GM15510 (cell line): ENCODE data around the gene MLIP.

ENCODE experiments used
- POLR2A ChIP-seq: IDR thresholded peaks from 3 replicates; pipeline ENCODE4 v1.6.1; 2011; ENCODE audit warnings: borderline replicate concordance; ENCODE audit not compliant: insufficient read length; ENCODE audit errors: extremely low read depth

MLIP gene

GRCh38 chr6:54087721-54088120, 23.5 kb upstream of the MLIP start:
- TF ChIP-seq POLR2A = no peak

GRCh38 chr6:54093326-54093948, 17.8 kb upstream of the MLIP start:
- no peak for TF ChIP-seq POLR2A

GRCh38 chr6:54094293-54094692, 16.9 kb upstream of the MLIP start:
- TF ChIP-seq POLR2A = no peak

DNA sequence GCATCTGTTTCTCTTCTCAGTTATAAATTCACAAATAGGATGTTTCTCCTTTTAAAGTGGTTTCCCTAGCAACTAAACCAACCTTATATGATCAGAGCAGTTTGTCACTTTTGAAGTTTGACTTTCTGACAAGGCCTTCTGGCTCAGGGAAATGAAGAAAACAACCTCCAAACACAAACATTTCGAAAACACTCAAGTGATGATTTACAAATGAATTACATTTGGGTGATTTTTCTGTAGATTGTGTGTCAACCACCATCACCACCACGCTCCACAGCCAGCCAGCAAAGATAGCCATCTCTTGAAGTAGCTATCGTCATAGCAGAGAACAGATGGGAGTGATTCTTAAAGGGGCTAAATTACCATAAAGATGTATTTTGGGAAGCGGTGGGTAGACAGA, 16.5 kb upstream of the MLIP start:
- no peak for TF ChIP-seq POLR2A

- no peak for TF ChIP-seq POLR2A
These were observed 15.5 kb upstream of the MLIP start for GRCh38 chr6:54095723-54096122.

GRCh38 chr6:54096811-54097210, 14.4 kb upstream of the MLIP start:
- TF ChIP-seq POLR2A = no peak

DNA sequence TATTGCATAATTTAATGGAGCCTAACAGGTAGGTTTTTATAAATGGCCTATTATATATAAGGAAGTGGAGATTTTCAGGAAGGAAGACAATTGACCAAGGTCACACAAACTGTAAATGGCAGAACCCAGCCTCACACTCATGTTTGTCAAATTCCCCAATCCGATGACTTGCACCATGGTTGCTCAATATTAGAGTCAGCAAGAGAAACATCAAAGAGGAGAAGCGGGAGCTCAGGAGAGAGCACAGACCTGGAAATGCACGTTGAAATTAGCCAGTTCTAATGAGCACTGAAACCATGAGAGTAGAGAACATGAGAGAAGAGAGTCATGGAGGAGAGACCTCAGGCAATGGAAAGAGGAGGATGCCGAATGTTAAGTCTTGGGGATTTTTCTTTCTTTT, 13.5 kb upstream of the MLIP start:
- TF ChIP-seq POLR2A = no peak

DNA sequence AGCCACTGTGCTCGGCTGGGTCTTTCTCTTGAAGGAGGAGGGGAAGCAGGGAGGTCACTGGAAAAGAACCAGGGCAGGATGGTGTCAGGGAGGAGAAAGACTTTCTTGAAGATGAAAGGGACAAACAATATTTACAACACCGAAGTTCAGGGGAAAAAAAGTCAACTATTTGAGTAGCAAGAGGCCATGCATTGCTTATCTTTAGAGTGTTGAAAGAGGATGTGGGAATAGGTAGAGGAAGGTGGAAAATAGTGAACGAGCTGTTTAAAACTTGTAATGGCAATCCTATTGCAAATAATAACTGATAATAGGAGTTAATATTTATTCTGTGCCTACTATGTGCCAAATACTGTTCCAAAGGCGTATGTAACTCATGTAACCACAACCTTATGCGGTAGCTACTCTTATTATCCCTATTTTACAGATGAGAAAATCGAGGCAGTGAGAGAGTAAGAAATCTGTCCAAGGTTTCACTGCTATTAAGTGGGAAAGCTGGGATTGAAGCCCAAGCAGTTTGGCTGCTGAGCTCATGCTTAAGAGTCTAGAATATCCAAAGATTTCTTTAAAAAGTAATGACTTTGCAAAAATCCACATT, 12.7 kb upstream of the MLIP start:
- no peak for TF ChIP-seq POLR2A

- TF ChIP-seq POLR2A = no peak
These were observed 12.0 kb upstream of the MLIP start for GRCh38 chr6:54099225-54099624.

- TF ChIP-seq POLR2A = no peak
These were observed 10.7 kb upstream of the MLIP start for GRCh38 chr6:54100411-54101006.

DNA sequence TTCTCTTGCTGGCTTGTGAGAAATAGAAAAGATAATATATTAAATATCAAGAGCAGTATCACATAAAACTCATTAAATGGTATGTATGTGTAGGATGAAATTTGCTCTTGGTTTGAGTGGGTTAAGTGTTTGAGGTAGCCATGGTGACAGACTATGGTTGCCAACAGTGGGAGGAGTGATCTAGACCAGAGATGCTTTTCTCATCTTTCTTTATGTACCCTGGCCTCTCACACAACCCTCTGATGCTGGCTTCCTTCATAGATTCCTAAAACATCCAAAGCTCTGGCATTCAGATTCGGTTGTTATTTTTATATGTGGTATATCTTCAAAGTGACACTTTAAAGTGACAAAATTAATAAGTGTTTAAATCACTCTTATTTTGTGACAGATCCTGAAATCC, 9.0 kb upstream of the MLIP start:
- no peak for TF ChIP-seq POLR2A

GRCh38 chr6:54103497-54103896, 7.7 kb upstream of the MLIP start:
- no peak for TF ChIP-seq POLR2A

DNA sequence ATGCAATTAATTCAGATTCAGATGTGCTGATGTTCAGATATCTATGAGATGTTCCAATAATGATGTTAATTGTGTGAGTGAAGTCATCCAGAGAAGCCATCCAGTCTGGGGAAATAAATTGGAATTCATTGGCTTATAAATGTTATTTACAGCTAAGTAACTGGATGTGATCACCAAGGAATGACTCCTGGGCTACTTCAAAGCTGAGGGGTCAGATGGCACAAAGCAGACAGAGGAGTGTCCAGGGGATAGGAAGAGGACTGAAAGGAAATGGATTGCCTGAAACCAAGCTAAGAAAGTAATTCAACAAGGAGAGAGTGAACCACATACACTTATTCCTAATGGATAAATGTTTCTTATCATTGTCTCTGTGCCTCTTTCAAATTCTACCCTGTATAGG, 4.5 kb upstream of the MLIP start:
- TF ChIP-seq POLR2A = no peak

GRCh38 chr6:54107470-54108090, 3.7 kb upstream of the MLIP start:
- TF ChIP-seq POLR2A = no peak

GRCh38 chr6:54108271-54108670, 3.0 kb upstream of the MLIP start:
- TF ChIP-seq POLR2A = no peak

DNA sequence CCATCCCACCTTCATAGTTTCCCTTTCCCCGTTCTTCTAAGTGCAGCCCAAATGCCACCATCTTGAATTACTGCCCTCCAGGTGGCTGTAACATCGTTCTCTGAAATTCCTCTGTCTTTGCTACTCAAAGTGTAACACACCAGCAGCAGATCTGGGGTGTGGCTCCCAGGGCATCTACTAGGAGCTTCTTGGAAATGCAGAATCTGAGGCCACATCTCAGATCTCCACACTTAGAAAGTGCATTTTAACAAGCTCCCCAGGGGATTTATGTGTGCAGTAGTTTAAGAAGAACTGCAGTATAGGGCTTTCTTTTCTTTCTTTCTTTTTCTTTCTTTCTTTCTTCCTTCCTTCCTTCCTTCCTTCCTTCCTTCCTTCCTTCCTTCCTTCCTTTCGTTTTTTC, 1.7 kb upstream of the MLIP start:
- TF ChIP-seq POLR2A = no peak
